HG02623 (cell line): ENCODE data around the gene FNDC7.
"Not testable (repeated sequence)": the region's sequence is repeated elsewhere in the genome, so short reads cannot be mapped to it uniquely, and the experiment has no call there.

Source experiments
- ATAC-seq: cut with Tn5 transposase; IDR thresholded peaks from one replicate; pipeline ENCODE4 v1.9.1; 2021; ENCODE audit warnings: moderate library complexity; ENCODE audit not compliant: unreplicated experiment

The FNDC7 gene

GRCh38 chr1:108734171-108734865 is 21.6 kb downstream of the FNDC7 start:
- no peak for ATAC-seq

GRCh38 chr1:108742253-108742652 is 29.5 kb downstream of the FNDC7 start:
- ATAC-seq: no peak

- ATAC-seq: no peak
Measured at GRCh38 chr1:108745980-108746381, 33.3 kb downstream of the FNDC7 start.

- ATAC-seq: peak; percentile 86
Measured at GRCh38 chr1:108746382-108747170, 33.9 kb downstream of the FNDC7 start, which contains the start of gene STXBP3. STXBP3 (plus strand) TSS chr1:108746674; CDS start chr1:108746738, 64 bp downstream.

- peak; percentile 18 for ATAC-seq
Measured at GRCh38 chr1:108747171-108747850, 34.6 kb downstream of the FNDC7 start.

- no peak for ATAC-seq
Measured at GRCh38 chr1:108747898-108748297, 35.2 kb downstream of the FNDC7 start.

- ATAC-seq: no peak
Measured at GRCh38 chr1:108749081-108749480, 36.4 kb downstream of the FNDC7 start.

- no peak for ATAC-seq
Measured at GRCh38 chr1:108750476-108751181, 37.9 kb downstream of the FNDC7 start.

GRCh38 chr1:108753363-108753762 is 40.7 kb downstream of the FNDC7 start:
- no peak for ATAC-seq

GRCh38 chr1:108758796-108759195 is 46.1 kb downstream of the FNDC7 start:
- ATAC-seq: no peak

- ATAC-seq: no peak
Measured at GRCh38 chr1:108767115-108767514, 54.4 kb downstream of the FNDC7 start.

- no peak for ATAC-seq
Measured at GRCh38 chr1:108767708-108768107, 55.0 kb downstream of the FNDC7 start.

- no peak for ATAC-seq
Measured at GRCh38 chr1:108777839-108778238, 65.1 kb downstream of the FNDC7 start.

- no peak for ATAC-seq
Measured at GRCh38 chr1:108779455-108779854, 66.7 kb downstream of the FNDC7 start.

GRCh38 chr1:108780937-108781574 is 68.3 kb downstream of the FNDC7 start:
- no peak for ATAC-seq

- ATAC-seq: not testable (repeated sequence)
Measured at GRCh38 chr1:108781575-108781944, 68.9 kb downstream of the FNDC7 start.

- no peak for ATAC-seq
Measured at GRCh38 chr1:108785264-108785663, 72.6 kb downstream of the FNDC7 start.

- ATAC-seq: no peak
Measured at GRCh38 chr1:108785880-108786279, 73.2 kb downstream of the FNDC7 start.

GRCh38 chr1:108791790-108792189 is 79.1 kb downstream of the FNDC7 start:
- ATAC-seq: no peak
